ENCODE data around the gene WWOX.

- no peak for TF ChIP-seq POLR2A (IDR thresholded peaks at IDR 0.05)
- no peak for TF ChIP-seq CTCF (IDR thresholded peaks at IDR 0.05)
- TF ChIP-seq POLR2AphosphoS5 (IDR thresholded peaks at IDR 0.05), result no peak
These were observed 542.0 kb downstream of the WWOX start for GRCh38 chr16:78641433-78641832.

Data from gastroesophageal sphincter (tissue), 3 donors.